ENCODE data around the gene RNF157.
"Not testable (repeated sequence)": the region's sequence is repeated elsewhere in the genome, so short reads cannot be mapped to it uniquely, and the experiment has no call there.

Gene RNF157

GRCh38 chr17:76252967-76253766 is 12.9 kb upstream of the RNF157 start:
- not testable (repeated sequence) for DNase-seq

GRCh38 chr17:76252040-76252954 is 12.0 kb upstream of the RNF157 start:
- DNase-seq: no peak

- no peak for DNase-seq
Measured at GRCh38 chr17:76251478-76252039, 11.3 kb upstream of the RNF157 start.

GRCh38 chr17:76250141-76250540 is 9.8 kb upstream of the RNF157 start:
- no peak for DNase-seq

GRCh38 chr17:76248013-76248782 is 7.9 kb upstream of the RNF157 start:
- DNase-seq: no peak

GRCh38 chr17:76247304-76247703 is 7.0 kb upstream of the RNF157 start:
- DNase-seq: no peak

- DNase-seq: no peak
Measured at GRCh38 chr17:76246080-76247066, 6.1 kb upstream of the RNF157 start.

- DNase-seq: not testable (repeated sequence)
Measured at GRCh38 chr17:76244721-76245120, 4.4 kb upstream of the RNF157 start.

- no peak for DNase-seq
Measured at GRCh38 chr17:76243826-76244679, 3.8 kb upstream of the RNF157 start.

GRCh38 chr17:76241691-76242255 is 1.5 kb upstream of the RNF157 start:
- DNase-seq: no peak

- no peak for DNase-seq
Measured at GRCh38 chr17:76241204-76241538, 878 bp upstream of the RNF157 start.

GRCh38 chr17:76239538-76240274 is 587 bp downstream of the RNF157 start:
- DNase-seq: no peak

GRCh38 chr17:76238847-76239537 is 1.3 kb downstream of the RNF157 start:
- DNase-seq: no peak

- DNase-seq: no peak
Measured at GRCh38 chr17:76237859-76238313, 2.4 kb downstream of the RNF157 start.

- no peak for DNase-seq
Measured at GRCh38 chr17:76236603-76237002, 3.7 kb downstream of the RNF157 start.

- DNase-seq: no peak
Measured at GRCh38 chr17:76235883-76236282, 4.4 kb downstream of the RNF157 start.

- no peak for DNase-seq
Measured at GRCh38 chr17:76234354-76234679, 6.0 kb downstream of the RNF157 start.

GRCh38 chr17:76233588-76234353 is 6.5 kb downstream of the RNF157 start:
- DNase-seq: no peak
